WTC11 (cell line): ENCODE results near the gene DERA.

Source experiments
- CREM ChIP-seq: sonication (generic); formaldehyde crosslinking; IDR thresholded peaks from 2 replicates; pipeline ENCODE4 v1.8.1; 2022; ENCODE audit warnings: mild to moderate bottlenecking, missing genetic modification reagents, moderate library complexity
- ELF4 ChIP-seq: sonication (generic); formaldehyde crosslinking; IDR thresholded peaks from 2 replicates; pipeline ENCODE4 v1.8.1; 2022; ENCODE audit warnings: low read depth, mild to moderate bottlenecking, moderate library complexity, missing genetic modification reagents
- EMX1 ChIP-seq: fragments of 250-450 bp; sonication (Bioruptor Pico); IDR thresholded peaks from 2 replicates; pipeline ENCODE4 v1.8.0; 2021; ENCODE audit warnings: mild to moderate bottlenecking
- GABPB1 ChIP-seq: sonication (generic); formaldehyde crosslinking; IDR thresholded peaks from 2 replicates; pipeline ENCODE4 v1.8.1; 2023; ENCODE audit warnings: mild to moderate bottlenecking, missing genetic modification reagents
- JUN ChIP-seq: sonication (generic); formaldehyde crosslinking; IDR thresholded peaks from 2 replicates; pipeline ENCODE4 v1.8.0; 2023; ENCODE audit warnings: mild to moderate bottlenecking, missing genetic modification reagents
- NFYB ChIP-seq: sonication (generic); formaldehyde crosslinking; conservative IDR thresholded peaks from 2 replicates; pipeline ENCODE4 v1.8.0; 2022; ENCODE audit warnings: low read depth, missing genetic modification reagents
- OVOL2 ChIP-seq: fragments of 250-450 bp; sonication (Bioruptor Pico); IDR thresholded peaks from 2 replicates; pipeline ENCODE4 v1.9.0; 2021; ENCODE audit warnings: mild to moderate bottlenecking, borderline replicate concordance
- ZNF396 ChIP-seq: fragments of 250-450 bp; sonication (Bioruptor Pico); IDR thresholded peaks from 2 replicates; pipeline ENCODE4 v1.8.0; 2021; ENCODE audit warnings: mild to moderate bottlenecking, moderate library complexity, borderline replicate concordance
- TF ChIP-seq, protein P1 (sequence below): sonication (generic); formaldehyde crosslinking; IDR thresholded peaks from 2 replicates; pipeline ENCODE4 v1.8.1; 2023; ENCODE audit warnings: mild to moderate bottlenecking, missing genetic modification reagents, moderate library complexity
- TF ChIP-seq, protein P2 (sequence below): fragments of 200-600 bp; IDR thresholded peaks from 2 replicates; pipeline ENCODE4 v1.8.0; 2022; ENCODE audit warnings: antibody characterized with exemption
- TF ChIP-seq, protein P3 (sequence below): sonication (generic); formaldehyde crosslinking; conservative IDR thresholded peaks from 2 replicates; pipeline ENCODE4 v1.8.1; 2023; ENCODE audit warnings: mild to moderate bottlenecking, low read depth, missing genetic modification reagents, moderate library complexity
- TF ChIP-seq, protein P4 (sequence below): sonication (generic); formaldehyde crosslinking; IDR thresholded peaks from 2 replicates; pipeline ENCODE4 v1.8.0; 2022; ENCODE audit warnings: mild to moderate bottlenecking, missing genetic modification reagents
- TF ChIP-seq, protein P5 (sequence below): sonication (generic); formaldehyde crosslinking; IDR thresholded peaks from 2 replicates; pipeline ENCODE4 v1.8.0; 2023; ENCODE audit warnings: mild to moderate bottlenecking, missing genetic modification reagents

DNA sequence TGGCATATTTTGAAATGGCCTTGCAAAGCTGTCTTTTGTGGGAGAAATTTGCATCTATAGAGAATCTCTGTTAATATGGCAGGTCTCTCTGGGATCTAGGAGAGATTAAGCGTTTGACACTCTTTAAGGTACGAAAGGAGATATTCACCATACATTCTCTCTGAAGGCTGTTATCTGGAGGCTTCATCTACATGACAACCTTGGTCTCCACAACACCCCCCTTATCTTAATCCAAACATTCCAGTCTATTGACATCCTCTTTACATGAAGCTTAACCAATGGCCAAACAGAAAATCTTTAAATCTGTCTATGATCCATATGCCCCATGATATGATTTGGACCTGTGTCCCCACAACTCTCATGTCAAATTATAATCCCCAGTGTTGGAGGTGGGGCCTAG lies 137.4 kb downstream of the DERA start:
- TF ChIP-seq, protein P1, sequence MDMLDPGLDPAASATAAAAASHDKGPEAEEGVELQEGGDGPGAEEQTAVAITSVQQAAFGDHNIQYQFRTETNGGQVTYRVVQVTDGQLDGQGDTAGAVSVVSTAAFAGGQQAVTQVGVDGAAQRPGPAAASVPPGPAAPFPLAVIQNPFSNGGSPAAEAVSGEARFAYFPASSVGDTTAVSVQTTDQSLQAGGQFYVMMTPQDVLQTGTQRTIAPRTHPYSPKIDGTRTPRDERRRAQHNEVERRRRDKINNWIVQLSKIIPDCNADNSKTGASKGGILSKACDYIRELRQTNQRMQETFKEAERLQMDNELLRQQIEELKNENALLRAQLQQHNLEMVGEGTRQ (CRISPR knock-in tag): no peak
- TF ChIP-seq EMX1 (CRISPR knock-in tag) (no peak), JUN (no peak), ZNF396 (no peak), CREM (CRISPR knock-in tag) (no peak), NFYB (CRISPR knock-in tag) (no peak), ELF4 (CRISPR knock-in tag) (no peak), OVOL2 (CRISPR knock-in tag) (no peak), GABPB1 (no peak)
- TF ChIP-seq, protein P2, sequence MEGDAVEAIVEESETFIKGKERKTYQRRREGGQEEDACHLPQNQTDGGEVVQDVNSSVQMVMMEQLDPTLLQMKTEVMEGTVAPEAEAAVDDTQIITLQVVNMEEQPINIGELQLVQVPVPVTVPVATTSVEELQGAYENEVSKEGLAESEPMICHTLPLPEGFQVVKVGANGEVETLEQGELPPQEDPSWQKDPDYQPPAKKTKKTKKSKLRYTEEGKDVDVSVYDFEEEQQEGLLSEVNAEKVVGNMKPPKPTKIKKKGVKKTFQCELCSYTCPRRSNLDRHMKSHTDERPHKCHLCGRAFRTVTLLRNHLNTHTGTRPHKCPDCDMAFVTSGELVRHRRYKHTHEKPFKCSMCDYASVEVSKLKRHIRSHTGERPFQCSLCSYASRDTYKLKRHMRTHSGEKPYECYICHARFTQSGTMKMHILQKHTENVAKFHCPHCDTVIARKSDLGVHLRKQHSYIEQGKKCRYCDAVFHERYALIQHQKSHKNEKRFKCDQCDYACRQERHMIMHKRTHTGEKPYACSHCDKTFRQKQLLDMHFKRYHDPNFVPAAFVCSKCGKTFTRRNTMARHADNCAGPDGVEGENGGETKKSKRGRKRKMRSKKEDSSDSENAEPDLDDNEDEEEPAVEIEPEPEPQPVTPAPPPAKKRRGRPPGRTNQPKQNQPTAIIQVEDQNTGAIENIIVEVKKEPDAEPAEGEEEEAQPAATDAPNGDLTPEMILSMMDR: no peak
- TF ChIP-seq, protein P3, sequence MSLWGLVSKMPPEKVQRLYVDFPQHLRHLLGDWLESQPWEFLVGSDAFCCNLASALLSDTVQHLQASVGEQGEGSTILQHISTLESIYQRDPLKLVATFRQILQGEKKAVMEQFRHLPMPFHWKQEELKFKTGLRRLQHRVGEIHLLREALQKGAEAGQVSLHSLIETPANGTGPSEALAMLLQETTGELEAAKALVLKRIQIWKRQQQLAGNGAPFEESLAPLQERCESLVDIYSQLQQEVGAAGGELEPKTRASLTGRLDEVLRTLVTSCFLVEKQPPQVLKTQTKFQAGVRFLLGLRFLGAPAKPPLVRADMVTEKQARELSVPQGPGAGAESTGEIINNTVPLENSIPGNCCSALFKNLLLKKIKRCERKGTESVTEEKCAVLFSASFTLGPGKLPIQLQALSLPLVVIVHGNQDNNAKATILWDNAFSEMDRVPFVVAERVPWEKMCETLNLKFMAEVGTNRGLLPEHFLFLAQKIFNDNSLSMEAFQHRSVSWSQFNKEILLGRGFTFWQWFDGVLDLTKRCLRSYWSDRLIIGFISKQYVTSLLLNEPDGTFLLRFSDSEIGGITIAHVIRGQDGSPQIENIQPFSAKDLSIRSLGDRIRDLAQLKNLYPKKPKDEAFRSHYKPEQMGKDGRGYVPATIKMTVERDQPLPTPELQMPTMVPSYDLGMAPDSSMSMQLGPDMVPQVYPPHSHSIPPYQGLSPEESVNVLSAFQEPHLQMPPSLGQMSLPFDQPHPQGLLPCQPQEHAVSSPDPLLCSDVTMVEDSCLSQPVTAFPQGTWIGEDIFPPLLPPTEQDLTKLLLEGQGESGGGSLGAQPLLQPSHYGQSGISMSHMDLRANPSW (CRISPR knock-in tag): no peak
- TF ChIP-seq, protein P4, sequence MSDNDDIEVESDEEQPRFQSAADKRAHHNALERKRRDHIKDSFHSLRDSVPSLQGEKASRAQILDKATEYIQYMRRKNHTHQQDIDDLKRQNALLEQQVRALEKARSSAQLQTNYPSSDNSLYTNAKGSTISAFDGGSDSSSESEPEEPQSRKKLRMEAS: no peak
- TF ChIP-seq, protein P5, sequence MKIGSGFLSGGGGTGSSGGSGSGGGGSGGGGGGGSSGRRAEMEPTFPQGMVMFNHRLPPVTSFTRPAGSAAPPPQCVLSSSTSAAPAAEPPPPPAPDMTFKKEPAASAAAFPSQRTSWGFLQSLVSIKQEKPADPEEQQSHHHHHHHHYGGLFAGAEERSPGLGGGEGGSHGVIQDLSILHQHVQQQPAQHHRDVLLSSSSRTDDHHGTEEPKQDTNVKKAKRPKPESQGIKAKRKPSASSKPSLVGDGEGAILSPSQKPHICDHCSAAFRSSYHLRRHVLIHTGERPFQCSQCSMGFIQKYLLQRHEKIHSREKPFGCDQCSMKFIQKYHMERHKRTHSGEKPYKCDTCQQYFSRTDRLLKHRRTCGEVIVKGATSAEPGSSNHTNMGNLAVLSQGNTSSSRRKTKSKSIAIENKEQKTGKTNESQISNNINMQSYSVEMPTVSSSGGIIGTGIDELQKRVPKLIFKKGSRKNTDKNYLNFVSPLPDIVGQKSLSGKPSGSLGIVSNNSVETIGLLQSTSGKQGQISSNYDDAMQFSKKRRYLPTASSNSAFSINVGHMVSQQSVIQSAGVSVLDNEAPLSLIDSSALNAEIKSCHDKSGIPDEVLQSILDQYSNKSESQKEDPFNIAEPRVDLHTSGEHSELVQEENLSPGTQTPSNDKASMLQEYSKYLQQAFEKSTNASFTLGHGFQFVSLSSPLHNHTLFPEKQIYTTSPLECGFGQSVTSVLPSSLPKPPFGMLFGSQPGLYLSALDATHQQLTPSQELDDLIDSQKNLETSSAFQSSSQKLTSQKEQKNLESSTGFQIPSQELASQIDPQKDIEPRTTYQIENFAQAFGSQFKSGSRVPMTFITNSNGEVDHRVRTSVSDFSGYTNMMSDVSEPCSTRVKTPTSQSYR (CRISPR knock-in tag): no peak
